WTC11 (cell line): ENCODE data around the gene FGFRL1. TPM values are rescaled to one million over a fixed set of nuclear protein-coding genes. Genes with fewer than 3 reads are reported as not detected.

Experiments
- ATAC-seq: fragments of 200-7000 bp; cut with Tn5 transposase; 2 replicates; pipeline ENCODE4 v1.10.0; 2021; ENCODE audit warnings: mild to moderate bottlenecking, moderate library complexity
- CTCF ChIA-PET: fragments of 300-600 bp; sonication (Branson Sonifier 250); formaldehyde crosslinking; loops from one replicate; lab custom pipeline; 2021; ENCODE audit warnings: antibody characterized with exemption; lab: Charles Lee
- POLR2A ChIA-PET: fragments of 350-600 bp; sonication (Branson Sonifier 250); formaldehyde crosslinking; loops from one replicate; lab custom pipeline; 2021; ENCODE audit warnings: antibody characterized with exemption; lab: Charles Lee
- DNase-seq: peaks from one replicate; pipeline ENCODE4 v3.0.0; 2021; ENCODE audit warnings: low spot score
- H3K27ac Mint-ChIP-seq: 2 replicates; pipeline ENCODE4 v1.8.0; 2021; ENCODE audit warnings: mixed read lengths
- H3K27me3 Mint-ChIP-seq: 2 replicates; pipeline ENCODE4 v1.8.0; 2021; ENCODE audit warnings: low read depth, mild to moderate bottlenecking, moderate library complexity, mixed read lengths
- H3K36me3 Mint-ChIP-seq: 2 replicates; pipeline ENCODE4 v1.8.0; 2021; ENCODE audit warnings: mixed read lengths
- H3K4me1 Mint-ChIP-seq: 2 replicates; pipeline ENCODE4 v1.8.0; 2022; ENCODE audit warnings: mixed read lengths
- H3K4me3 Mint-ChIP-seq: 2 replicates; pipeline ENCODE4 v1.8.0; 2021; ENCODE audit warnings: mild to moderate bottlenecking, moderate library complexity, mixed read lengths
- H3K9me3 Mint-ChIP-seq: 2 replicates; pipeline ENCODE4 v1.8.0; 2021; ENCODE audit warnings: mixed read lengths
- CDX4 ChIP-seq: fragments of 250-450 bp; sonication (Bioruptor Pico); IDR thresholded peaks from 2 replicates; pipeline ENCODE4 v1.9.0; 2021; ENCODE audit warnings: moderate library complexity, mild to moderate bottlenecking, inconsistent platforms, borderline replicate concordance
- CREB1 ChIP-seq: sonication (generic); formaldehyde crosslinking; IDR thresholded peaks from 2 replicates; pipeline ENCODE4 v1.8.0; 2023; ENCODE audit warnings: mild to moderate bottlenecking, missing genetic modification reagents
- CREM ChIP-seq: sonication (generic); formaldehyde crosslinking; IDR thresholded peaks from 2 replicates; pipeline ENCODE4 v1.8.1; 2022; ENCODE audit warnings: mild to moderate bottlenecking, missing genetic modification reagents, moderate library complexity
- ELF4 ChIP-seq: sonication (generic); formaldehyde crosslinking; IDR thresholded peaks from 2 replicates; pipeline ENCODE4 v1.8.1; 2022; ENCODE audit warnings: low read depth, mild to moderate bottlenecking, moderate library complexity, missing genetic modification reagents
- EMX1 ChIP-seq: fragments of 250-450 bp; sonication (Bioruptor Pico); IDR thresholded peaks from 2 replicates; pipeline ENCODE4 v1.8.0; 2021; ENCODE audit warnings: mild to moderate bottlenecking
- ETV6 ChIP-seq: sonication (generic); formaldehyde crosslinking; IDR thresholded peaks from 2 replicates; pipeline ENCODE4 v1.8.1; 2022; ENCODE audit warnings: mild to moderate bottlenecking, missing genetic modification reagents
- FOXK1 ChIP-seq: sonication (generic); formaldehyde crosslinking; IDR thresholded peaks from 2 replicates; pipeline ENCODE4 v1.8.0; 2022; ENCODE audit warnings: mild to moderate bottlenecking, moderate library complexity, missing genetic modification reagents
- HMGA2 ChIP-seq: fragments of 250-450 bp; sonication (Bioruptor Pico); IDR thresholded peaks from 2 replicates; pipeline ENCODE4 v1.4.0; 2021; ENCODE audit warnings: mild to moderate bottlenecking, moderate library complexity
- JUN ChIP-seq: sonication (generic); formaldehyde crosslinking; IDR thresholded peaks from 2 replicates; pipeline ENCODE4 v1.8.0; 2023; ENCODE audit warnings: mild to moderate bottlenecking, missing genetic modification reagents
- OVOL2 ChIP-seq: fragments of 250-450 bp; sonication (Bioruptor Pico); IDR thresholded peaks from 2 replicates; pipeline ENCODE4 v1.9.0; 2021; ENCODE audit warnings: mild to moderate bottlenecking, borderline replicate concordance
- TEAD4 ChIP-seq: sonication (generic); formaldehyde crosslinking; IDR thresholded peaks from 2 replicates; pipeline ENCODE4 v1.8.0; 2022; ENCODE audit warnings: mild to moderate bottlenecking, missing genetic modification reagents
- ZNF423 ChIP-seq: fragments of 250-450 bp; sonication (Bioruptor Pico); IDR thresholded peaks from 2 replicates; pipeline ENCODE4 v2.1.2; 2022; ENCODE audit warnings: mild to moderate bottlenecking, moderate library complexity
- ZNF425 ChIP-seq: fragments of 250-450 bp; sonication (Bioruptor Pico); conservative IDR thresholded peaks from 2 replicates; pipeline ENCODE4 v1.9.0; 2021; ENCODE audit warnings: mild to moderate bottlenecking
- total RNA-seq: library from RNA; stranded (reverse); gene quantifications from 3 replicates; pipeline ENCODE4 v1.2.3, GENCODE V29; 2021
- TF ChIP-seq, protein P1 (sequence below): sonication (generic); formaldehyde crosslinking; IDR thresholded peaks from 2 replicates; pipeline ENCODE4 v1.8.0; 2022; ENCODE audit warnings: missing genetic modification reagents
- TF ChIP-seq, protein P2 (sequence below): sonication (generic); formaldehyde crosslinking; IDR thresholded peaks from 2 replicates; pipeline ENCODE4 v1.8.0; 2023; ENCODE audit warnings: missing genetic modification reagents
- TF ChIP-seq, protein P3 (sequence below): sonication (generic); formaldehyde crosslinking; IDR thresholded peaks from 2 replicates; pipeline ENCODE4 v1.8.0; 2023; ENCODE audit warnings: missing genetic modification reagents, mild to moderate bottlenecking, borderline replicate concordance

FGFRL1 gene
- total RNA-seq, 1 experiment from 2014 or later = 25.9 TPM

DNA sequence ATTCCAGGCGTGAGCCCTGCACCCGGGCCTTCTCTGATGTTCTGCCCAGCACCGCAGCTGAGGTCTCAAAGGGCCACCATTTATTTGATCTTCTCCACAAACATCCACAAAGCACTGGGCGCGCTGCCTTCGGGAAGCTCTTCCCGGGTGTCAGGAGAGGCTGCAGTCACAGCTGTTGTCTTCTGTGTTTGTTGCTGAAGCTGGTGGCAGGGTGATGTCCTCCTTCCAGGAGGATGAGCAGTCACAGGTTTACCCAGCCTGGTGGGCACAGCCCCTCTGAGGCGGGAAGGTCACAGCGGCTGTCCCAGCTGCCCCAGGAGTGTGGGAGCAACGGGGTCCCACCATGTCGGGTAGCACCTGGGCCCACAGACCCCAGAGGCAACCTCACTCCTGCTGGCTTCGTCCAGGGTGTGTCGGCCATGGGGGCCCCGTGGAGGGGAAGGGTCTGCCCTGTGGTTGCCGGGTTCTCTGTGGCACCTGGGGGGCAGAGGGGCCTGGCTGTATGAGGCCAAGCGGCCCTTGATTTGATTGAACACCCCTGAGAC lies 27.6 kb downstream of the FGFRL1 start:
- Mint-ChIP-seq H3K4me1 (0 out of 2 replicates have a peak, but pooled peaks cover 3% of the 10 kb centered on the region), H3K27ac (no peak overlapping the region), H3K9me3 (no peaks in the 10 kb centered on the region), H3K36me3 (no peaks in the 10 kb centered on the region), H3K4me3 (no peak overlapping the region), H3K27me3 (no peaks in the 10 kb centered on the region)
- TF ChIP-seq, protein P1, sequence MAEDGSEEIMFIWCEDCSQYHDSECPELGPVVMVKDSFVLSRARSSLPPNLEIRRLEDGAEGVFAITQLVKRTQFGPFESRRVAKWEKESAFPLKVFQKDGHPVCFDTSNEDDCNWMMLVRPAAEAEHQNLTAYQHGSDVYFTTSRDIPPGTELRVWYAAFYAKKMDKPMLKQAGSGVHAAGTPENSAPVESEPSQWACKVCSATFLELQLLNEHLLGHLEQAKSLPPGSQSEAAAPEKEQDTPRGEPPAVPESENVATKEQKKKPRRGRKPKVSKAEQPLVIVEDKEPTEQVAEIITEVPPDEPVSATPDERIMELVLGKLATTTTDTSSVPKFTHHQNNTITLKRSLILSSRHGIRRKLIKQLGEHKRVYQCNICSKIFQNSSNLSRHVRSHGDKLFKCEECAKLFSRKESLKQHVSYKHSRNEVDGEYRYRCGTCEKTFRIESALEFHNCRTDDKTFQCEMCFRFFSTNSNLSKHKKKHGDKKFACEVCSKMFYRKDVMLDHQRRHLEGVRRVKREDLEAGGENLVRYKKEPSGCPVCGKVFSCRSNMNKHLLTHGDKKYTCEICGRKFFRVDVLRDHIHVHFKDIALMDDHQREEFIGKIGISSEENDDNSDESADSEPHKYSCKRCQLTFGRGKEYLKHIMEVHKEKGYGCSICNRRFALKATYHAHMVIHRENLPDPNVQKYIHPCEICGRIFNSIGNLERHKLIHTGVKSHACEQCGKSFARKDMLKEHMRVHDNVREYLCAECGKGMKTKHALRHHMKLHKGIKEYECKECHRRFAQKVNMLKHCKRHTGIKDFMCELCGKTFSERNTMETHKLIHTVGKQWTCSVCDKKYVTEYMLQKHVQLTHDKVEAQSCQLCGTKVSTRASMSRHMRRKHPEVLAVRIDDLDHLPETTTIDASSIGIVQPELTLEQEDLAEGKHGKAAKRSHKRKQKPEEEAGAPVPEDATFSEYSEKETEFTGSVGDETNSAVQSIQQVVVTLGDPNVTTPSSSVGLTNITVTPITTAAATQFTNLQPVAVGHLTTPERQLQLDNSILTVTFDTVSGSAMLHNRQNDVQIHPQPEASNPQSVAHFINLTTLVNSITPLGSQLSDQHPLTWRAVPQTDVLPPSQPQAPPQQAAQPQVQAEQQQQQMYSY (CRISPR knock-in tag) = no peak
- TF ChIP-seq CREM (CRISPR knock-in tag) = no peak
- TF ChIP-seq TEAD4 (CRISPR knock-in tag) = no peak
- TF ChIP-seq JUN (CRISPR knock-in tag) = no peak
- TF ChIP-seq FOXK1 (CRISPR knock-in tag) = no peak
- no peak for TF ChIP-seq ZNF425
- no peak for TF ChIP-seq OVOL2 (CRISPR knock-in tag)
- no peak for TF ChIP-seq ETV6 (CRISPR knock-in tag)
- TF ChIP-seq CDX4 (CRISPR knock-in tag) = no peak
- TF ChIP-seq HMGA2 (CRISPR knock-in tag) = no peak
- no peak for TF ChIP-seq ELF4 (CRISPR knock-in tag)
- ATAC-seq = no peak
- no peak for DNase-seq
- ChIA-PET CTCF (interaction anchor here (1.3 kb wide), 1 partner anchor 17 kb away, joined by 3 read pairs; no protein-coding TSS in a partner anchor), POLR2A (no interaction called here)

- TF ChIP-seq CREB1 (no peak), EMX1 (CRISPR knock-in tag) (no peak), JUN (CRISPR knock-in tag) (no peak), ZNF423 (no peak)
- TF ChIP-seq, protein P2, sequence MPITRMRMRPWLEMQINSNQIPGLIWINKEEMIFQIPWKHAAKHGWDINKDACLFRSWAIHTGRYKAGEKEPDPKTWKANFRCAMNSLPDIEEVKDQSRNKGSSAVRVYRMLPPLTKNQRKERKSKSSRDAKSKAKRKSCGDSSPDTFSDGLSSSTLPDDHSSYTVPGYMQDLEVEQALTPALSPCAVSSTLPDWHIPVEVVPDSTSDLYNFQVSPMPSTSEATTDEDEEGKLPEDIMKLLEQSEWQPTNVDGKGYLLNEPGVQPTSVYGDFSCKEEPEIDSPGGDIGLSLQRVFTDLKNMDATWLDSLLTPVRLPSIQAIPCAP (CRISPR knock-in tag) = no peak
- TF ChIP-seq, protein P1 (CRISPR knock-in tag) = no peak
- TF ChIP-seq, protein P3, sequence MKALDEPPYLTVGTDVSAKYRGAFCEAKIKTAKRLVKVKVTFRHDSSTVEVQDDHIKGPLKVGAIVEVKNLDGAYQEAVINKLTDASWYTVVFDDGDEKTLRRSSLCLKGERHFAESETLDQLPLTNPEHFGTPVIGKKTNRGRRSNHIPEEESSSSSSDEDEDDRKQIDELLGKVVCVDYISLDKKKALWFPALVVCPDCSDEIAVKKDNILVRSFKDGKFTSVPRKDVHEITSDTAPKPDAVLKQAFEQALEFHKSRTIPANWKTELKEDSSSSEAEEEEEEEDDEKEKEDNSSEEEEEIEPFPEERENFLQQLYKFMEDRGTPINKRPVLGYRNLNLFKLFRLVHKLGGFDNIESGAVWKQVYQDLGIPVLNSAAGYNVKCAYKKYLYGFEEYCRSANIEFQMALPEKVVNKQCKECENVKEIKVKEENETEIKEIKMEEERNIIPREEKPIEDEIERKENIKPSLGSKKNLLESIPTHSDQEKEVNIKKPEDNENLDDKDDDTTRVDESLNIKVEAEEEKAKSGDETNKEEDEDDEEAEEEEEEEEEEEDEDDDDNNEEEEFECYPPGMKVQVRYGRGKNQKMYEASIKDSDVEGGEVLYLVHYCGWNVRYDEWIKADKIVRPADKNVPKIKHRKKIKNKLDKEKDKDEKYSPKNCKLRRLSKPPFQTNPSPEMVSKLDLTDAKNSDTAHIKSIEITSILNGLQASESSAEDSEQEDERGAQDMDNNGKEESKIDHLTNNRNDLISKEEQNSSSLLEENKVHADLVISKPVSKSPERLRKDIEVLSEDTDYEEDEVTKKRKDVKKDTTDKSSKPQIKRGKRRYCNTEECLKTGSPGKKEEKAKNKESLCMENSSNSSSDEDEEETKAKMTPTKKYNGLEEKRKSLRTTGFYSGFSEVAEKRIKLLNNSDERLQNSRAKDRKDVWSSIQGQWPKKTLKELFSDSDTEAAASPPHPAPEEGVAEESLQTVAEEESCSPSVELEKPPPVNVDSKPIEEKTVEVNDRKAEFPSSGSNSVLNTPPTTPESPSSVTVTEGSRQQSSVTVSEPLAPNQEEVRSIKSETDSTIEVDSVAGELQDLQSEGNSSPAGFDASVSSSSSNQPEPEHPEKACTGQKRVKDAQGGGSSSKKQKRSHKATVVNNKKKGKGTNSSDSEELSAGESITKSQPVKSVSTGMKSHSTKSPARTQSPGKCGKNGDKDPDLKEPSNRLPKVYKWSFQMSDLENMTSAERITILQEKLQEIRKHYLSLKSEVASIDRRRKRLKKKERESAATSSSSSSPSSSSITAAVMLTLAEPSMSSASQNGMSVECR (CRISPR knock-in tag) = no peak
- TF ChIP-seq, all 79 proteins: peak for 0
- H3K36me3 Mint-ChIP-seq = no peaks in the 10 kb centered on the region
- 0 out of 2 replicates have a peak, but pooled peaks cover 3% of the 10 kb centered on the region for H3K4me1 Mint-ChIP-seq
- H3K9me3 Mint-ChIP-seq = no peaks in the 10 kb centered on the region
- ATAC-seq (peak; percentile 64), DNase-seq (peak; percentile 56)
- H3K27me3 Mint-ChIP-seq = no peaks in the 10 kb centered on the region
- no peak overlapping the region for H3K4me3 Mint-ChIP-seq
- ChIA-PET POLR2A (no interaction called here), CTCF (interaction anchor here (1.3 kb wide), 1 partner anchor 16 kb away, joined by 3 read pairs; no protein-coding TSS in a partner anchor)
- no peak overlapping the region for H3K27ac Mint-ChIP-seq
Observed at GRCh38 chr4:1039493-1040343, 28.3 kb downstream of the FGFRL1 start.
